HCT116 (cell line): ENCODE data around the gene TMEM182. TPM values are rescaled to one million over a fixed set of nuclear protein-coding genes. Genes with fewer than 3 reads are reported as not detected.

Source experiments
- ATAC-seq: fragments of 200-7000 bp; cut with Tn5 transposase; 2 replicates; pipeline ENCODE4 v1.9.1; 2020; ENCODE audit warnings: mild to moderate bottlenecking, moderate library complexity
- BruUV-seq: library from RNA; stranded (reverse); fragments of 400-500 nt; replicated peaks from 2 replicates; lab custom pipeline; 2021; lab: Mats Ljungman, UMichigan
- CTCF ChIA-PET: fragments of 300-600 bp; sonication (Branson Sonifier 250); formaldehyde crosslinking; loops from one replicate; lab custom pipeline; 2021; ENCODE audit warnings: antibody characterized with exemption; lab: Charles Lee
- POLR2A ChIA-PET: fragments of 300-600, 350-600 bp; sonication (Branson Sonifier 250); formaldehyde crosslinking; loops from one replicate; lab custom pipeline; 2021; ENCODE audit warnings: antibody characterized with exemption; lab: Charles Lee
- RAD21 ChIA-PET, 2 experiments: fragments of 300-600 bp; sonication (Branson Sonifier 250); formaldehyde crosslinking; loops; one replicate each; lab custom pipeline; 2023; ENCODE audit warnings: low total read pairs in 2 of 2; ENCODE audit not compliant: uncharacterized antibody in 2 of 2, unreplicated experiment in 2 of 2, low non-redundant PET in 1 of 2; lab: Charles Lee
- DNase-seq: peaks from one replicate; pipeline ENCODE4 v3.0.0-alpha.2; 2010; ENCODE audit warnings: low read depth, low spot score
- H2AFZ ChIP-seq: fragments of 200-600 bp; shearing (Covaris generic), sonication (generic); 2 replicates; pipeline ENCODE4 v1.6.1; 2017; ENCODE audit warnings: low read depth, mixed run types, mixed read lengths, antibody characterized with exemption, low read length; ENCODE audit not compliant: poor library complexity, severe bottlenecking
- H3K27ac ChIP-seq: 2 replicates; pipeline ENCODE4 v1.5.1; 2012; ENCODE audit warnings: low read depth, low read length
- H3K27me3 ChIP-seq: fragments of 200-600 bp; sonication (generic); 2 replicates; pipeline ENCODE4 v1.6.1; 2016; ENCODE audit warnings: mixed run types, low read length, mixed read lengths; ENCODE audit not compliant: insufficient read depth
- H3K36me3 ChIP-seq, 2 experiments: fragments of 200-500 bp in 1 of 2; fragments of 200-600 bp in 1 of 2; sonication (Bioruptor generic) in 1 of 2; sonication (generic) in 1 of 2; 2 replicates each; pipeline versions ENCODE4 v1.5.1 to v1.6.1; 2014 to 2016; ENCODE audit warnings: low read length in 2 of 2, inconsistent platforms in 1 of 2, mixed read lengths in 1 of 2, mixed run types in 1 of 2; ENCODE audit not compliant: insufficient read depth in 2 of 2, control insufficient read depth in 1 of 2
- H3K4me1 ChIP-seq, 2 experiments: fragments of 200-600 bp in 1 of 2; sonication (generic) in 1 of 2; 2 replicates each; pipeline versions ENCODE4 v1.5.1 to v1.6.1; 2012 to 2017; ENCODE audit warnings: low read length in 2 of 2, inconsistent platforms in 1 of 2, mild to moderate bottlenecking in 1 of 2, mixed read lengths in 1 of 2, mixed run types in 1 of 2, moderate library complexity in 1 of 2; ENCODE audit not compliant: insufficient read depth in 2 of 2, control insufficient read depth in 1 of 2
- H3K4me2 ChIP-seq: fragments of 200-600 bp; sonication (generic); 2 replicates; pipeline ENCODE4 v1.6.1; 2017; ENCODE audit warnings: mixed run types, low read length, mixed read lengths
- H3K4me3 ChIP-seq, 2 experiments: fragments of 200-600 bp in 1 of 2; sonication (generic) in 1 of 2; replicated peaks in 1 of 2; 2 replicates each; pipeline ENCODE4 v1.5.1; 2011 to 2016; ENCODE audit warnings: low read length in 2 of 2, control low read depth in 1 of 2, low read depth in 1 of 2, mild to moderate bottlenecking in 1 of 2, mixed read lengths in 1 of 2, mixed run types in 1 of 2
- H3K79me2 ChIP-seq: fragments of 200-600 bp; sonication (generic); 2 replicates; pipeline ENCODE4 v1.6.1; 2017; ENCODE audit warnings: mild to moderate bottlenecking, mixed run types, low read length, moderate library complexity, mixed read lengths; ENCODE audit not compliant: insufficient read depth
- H3K9ac ChIP-seq: fragments of 200-600 bp; sonication (generic); 2 replicates; pipeline ENCODE4 v1.6.1; 2016; ENCODE audit warnings: low read length, mixed read lengths
- H3K9me2 ChIP-seq: fragments of 200-600 bp; sonication (generic), shearing (Covaris generic); 2 replicates; pipeline ENCODE4 v1.6.1; 2017; ENCODE audit warnings: mixed run types, mild to moderate bottlenecking, moderate library complexity; ENCODE audit not compliant: insufficient read depth
- H3K9me3 ChIP-seq, 2 experiments: fragments of 200-500 bp in 1 of 2; fragments of 200-600 bp in 1 of 2; sonication (Bioruptor generic) in 1 of 2; sonication (generic) in 1 of 2; 2 replicates each; pipeline ENCODE4 v1.6.1; 2014 to 2017; ENCODE audit warnings: low read length in 2 of 2, mixed read lengths in 2 of 2, inconsistent platforms in 1 of 2, low read depth in 1 of 2, mild to moderate bottlenecking in 1 of 2, mixed run types in 1 of 2, moderate library complexity in 1 of 2; ENCODE audit not compliant: control insufficient read depth in 1 of 2, insufficient read depth in 1 of 2
- H4K20me1 ChIP-seq: fragments of 200-600 bp; sonication (generic), shearing (Covaris generic); 2 replicates; pipeline ENCODE4 v1.6.1; 2017; ENCODE audit warnings: mixed run types, mild to moderate bottlenecking, moderate library complexity; ENCODE audit not compliant: insufficient read depth
- ATF3 ChIP-seq: IDR thresholded peaks from 2 replicates; pipeline ENCODE4 v1.6.1; 2012
- CBX3 ChIP-seq: IDR thresholded peaks from 2 replicates; pipeline ENCODE4 v1.6.1; 2012; ENCODE audit warnings: low read depth
- ELF1 ChIP-seq: IDR thresholded peaks from 2 replicates; pipeline ENCODE4 v1.6.1; 2012; ENCODE audit warnings: low read depth, borderline replicate concordance
- EZH2 ChIP-seq: fragments of 200-600 bp; sonication (generic); IDR thresholded peaks from 2 replicates; pipeline ENCODE4 v1.6.1; 2017; ENCODE audit warnings: antibody characterized with exemption, mixed run types
- EZH2phosphoT487 ChIP-seq: fragments of 200-600 bp; IDR thresholded peaks from 2 replicates; pipeline ENCODE4 v1.6.1; 2018; ENCODE audit warnings: antibody characterized with exemption, borderline replicate concordance
- FOSL1 ChIP-seq: IDR thresholded peaks from 2 replicates; pipeline ENCODE4 v1.6.1; 2012; ENCODE audit warnings: low read depth
- POLR2A ChIP-seq: IDR thresholded peaks from 2 replicates; pipeline ENCODE4 v1.7.0; 2011; ENCODE audit warnings: borderline replicate concordance; ENCODE audit not compliant: insufficient read depth, insufficient read length; ENCODE audit errors: extremely low read depth
- RAD21 ChIP-seq: IDR thresholded peaks from 2 replicates; pipeline ENCODE4 v1.6.1; 2012; ENCODE audit warnings: low read depth, mild to moderate bottlenecking
- REST ChIP-seq: IDR thresholded peaks from 2 replicates; pipeline ENCODE4 v1.6.1; 2012; ENCODE audit warnings: low read depth
- SIN3A ChIP-seq: IDR thresholded peaks from 2 replicates; pipeline ENCODE4 v1.6.1; 2012; ENCODE audit warnings: low read depth
- SP1 ChIP-seq: IDR thresholded peaks from 2 replicates; pipeline ENCODE4 v1.6.1; 2012; ENCODE audit warnings: low read depth
- SRF ChIP-seq: IDR thresholded peaks from 2 replicates; pipeline ENCODE4 v1.6.1; 2012; ENCODE audit warnings: low read depth
- TCF7L2 ChIP-seq: IDR thresholded peaks from 2 replicates; pipeline ENCODE4 v1.7.0; 2011; ENCODE audit warnings: borderline replicate concordance, inconsistent platforms; ENCODE audit not compliant: insufficient read depth, insufficient read length; ENCODE audit errors: extremely low read depth
- YY1 ChIP-seq: IDR thresholded peaks from 2 replicates; pipeline ENCODE4 v1.6.1; 2011; ENCODE audit warnings: low read length, low read depth, moderate library complexity, mild to moderate bottlenecking; ENCODE audit not compliant: insufficient replicate concordance; ENCODE audit errors: extremely low read depth
- ZBTB33 ChIP-seq: IDR thresholded peaks from 2 replicates; pipeline ENCODE4 v1.6.1; 2011; ENCODE audit warnings: mild to moderate bottlenecking, low read length, moderate library complexity; ENCODE audit not compliant: insufficient replicate concordance; ENCODE audit errors: extremely low read depth
- ZNF274 ChIP-seq: fragments of 200-500 bp; sonication (Bioruptor generic); IDR thresholded peaks from 2 replicates; pipeline ENCODE4 v1.6.1; 2014; ENCODE audit warnings: mild to moderate bottlenecking, low read depth, low read length, inconsistent platforms
- intact Hi-C: fragments of 100-400 bp; cut with micrococcal nuclease; formaldehyde crosslinking; loops from 2 replicates; pipeline ENCODE4 v1.10.0; 2022
- total RNA-seq: library from RNA; stranded (reverse); gene quantifications from one replicate; pipeline ENCODE4 v1.2.1, GENCODE V29; 2021; ENCODE audit not compliant: unreplicated experiment

TMEM182 gene
- total RNA-seq, 1 experiment from 2014 or later, result 8.4 TPM

GRCh38 chr2:102795641-102796040, 33.8 kb downstream of the TMEM182 start:
- no peaks in the 10 kb centered on the region for H3K36me3 ChIP-seq
- H2AFZ ChIP-seq, result no peak overlapping the region
- intact Hi-C loops, result no loop called here
- RAD21 ChIA-PET, result no interaction called here
- no peak for ATAC-seq
- no peak overlapping the region for H3K9ac ChIP-seq
- no peak overlapping the region for H3K4me3 ChIP-seq
- no peak for DNase-seq
- no peaks in the 10 kb centered on the region for H3K4me1 ChIP-seq
- TF ChIP-seq SRF (no peak), ZNF274 (no peak)
- H3K27ac ChIP-seq, result no peak overlapping the region
- H3K9me2 ChIP-seq, result no peaks in the 10 kb centered on the region
- no peak overlapping the region for H3K4me2 ChIP-seq
- no peaks in the 10 kb centered on the region for H3K27me3 ChIP-seq
- POLR2A ChIA-PET, result no interaction called here
- CTCF ChIA-PET, result no interaction called here
- H3K79me2 ChIP-seq, result no peaks in the 10 kb centered on the region
- no TSS peak for BruUV-seq
- no peaks in the 10 kb centered on the region for H4K20me1 ChIP-seq
- H3K9me3 ChIP-seq, result peaks cover 0 to 2% of the 10 kb centered on the region in 2 experiments; a peak in 1 of 4 replicates

- Histone ChIP-seq H3K4me3 (no peak overlapping the region), H3K9me2 (no peaks in the 10 kb centered on the region), H3K27ac (no peak overlapping the region), H3K9me3 (peaks cover 2 to 8% of the 10 kb centered on the region in 2 experiments; a peak in 2 of 4 replicates), H3K27me3 (no peaks in the 10 kb centered on the region), H3K4me2 (no peak overlapping the region), H3K36me3 (no peaks in the 10 kb centered on the region; a peak in 1 of 4 replicates), H4K20me1 (no peaks in the 10 kb centered on the region), H3K79me2 (no peaks in the 10 kb centered on the region), H3K4me1 (no peaks in the 10 kb centered on the region), H2AFZ (no peak overlapping the region), H3K9ac (no peak overlapping the region)
- no TSS peak for BruUV-seq
- DNase-seq, result no peak
- intact Hi-C loops, result no loop called here
- CTCF ChIA-PET, result interaction anchor here (1.4 kb wide), 1 partner anchor 10 kb away, joined by 6 read pairs; no protein-coding TSS in a partner anchor
- POLR2A ChIA-PET, result no interaction called here
- RAD21 ChIA-PET, result no interaction called here
- no peak for ATAC-seq
- no peak for TF ChIP-seq EZH2phosphoT487
- no peak for TF ChIP-seq SIN3A
- no peak for TF ChIP-seq FOSL1
- no peak for TF ChIP-seq ZBTB33
- no peak for TF ChIP-seq CBX3
- no peak for TF ChIP-seq EZH2
- no peak for TF ChIP-seq YY1
- TF ChIP-seq ATF3, result no peak
- no peak for TF ChIP-seq SRF
- no peak for TF ChIP-seq TCF7L2
- TF ChIP-seq ZNF274, result no peak
- TF ChIP-seq POLR2A, result no peak
- TF ChIP-seq SP1, result no peak
- TF ChIP-seq REST, result no peak
- no peak for TF ChIP-seq RAD21
- TF ChIP-seq ELF1, result no peak
These were observed 34.5 kb downstream of the TMEM182 start for GRCh38 chr2:102796337-102796736.
